Hepatocyte (in vitro differentiated cells): ENCODE results near the gene ZBTB5. TPM values are rescaled to one million over a fixed set of nuclear protein-coding genes. Genes with fewer than 3 reads are reported as not detected.
"Not testable (repeated sequence)": the region's sequence is repeated elsewhere in the genome, so short reads cannot be mapped to it uniquely, and the experiment has no call there.

ENCODE experiments used
- DNase-seq: peaks from one replicate; pipeline ENCODE4 v3.0.0-alpha.2; 2016; ENCODE audit warnings: low spot score
- H2AFZ ChIP-seq: fragments of 200-600 bp; sonication (generic); 2 replicates; pipeline ENCODE4 v1.6.0; 2016; ENCODE audit warnings: antibody characterized with exemption, mild to moderate bottlenecking
- H3K27ac ChIP-seq: fragments of 200-600 bp; sonication (generic); 2 replicates; pipeline ENCODE4 v1.5.1; 2016; ENCODE audit warnings: mild to moderate bottlenecking
- H3K27me3 ChIP-seq: fragments of 200-600 bp; sonication (generic); 2 replicates; pipeline ENCODE4 v1.6.1; 2016
- H3K36me3 ChIP-seq: fragments of 200-600 bp; sonication (generic); replicated peaks from 2 replicates; pipeline ENCODE4 v1.5.1; 2016; ENCODE audit warnings: low read depth; ENCODE audit not compliant: insufficient read depth
- H3K4me1 ChIP-seq: fragments of 200-600 bp; sonication (generic); 2 replicates; pipeline ENCODE4 v1.5.1; 2016; ENCODE audit warnings: mild to moderate bottlenecking, moderate library complexity; ENCODE audit not compliant: insufficient read depth
- H3K4me2 ChIP-seq: fragments of 200-600 bp; sonication (generic); 2 replicates; pipeline ENCODE4 v1.6.0; 2016
- H3K4me3 ChIP-seq: fragments of 200-600 bp; sonication (generic); 2 replicates; pipeline ENCODE4 v1.5.1; 2016; ENCODE audit warnings: mild to moderate bottlenecking
- H3K79me2 ChIP-seq: fragments of 200-600 bp; sonication (generic); 2 replicates; pipeline ENCODE4 v1.6.0; 2017; ENCODE audit warnings: mild to moderate bottlenecking
- H3K9me2 ChIP-seq: fragments of 200-600 bp; sonication (generic); replicated peaks from 2 replicates; pipeline ENCODE4 v1.6.0; 2017; ENCODE audit warnings: mild to moderate bottlenecking; ENCODE audit not compliant: insufficient read depth
- H3K9me3 ChIP-seq: fragments of 200-600 bp; sonication (generic); 2 replicates; pipeline ENCODE4 v1.5.1; 2016; ENCODE audit warnings: low read depth, mild to moderate bottlenecking
- H4K20me1 ChIP-seq: fragments of 200-600 bp; sonication (generic); 2 replicates; pipeline ENCODE4 v1.6.0; 2016; ENCODE audit warnings: mild to moderate bottlenecking; ENCODE audit not compliant: insufficient read depth, poor library complexity, severe bottlenecking
- CTCF ChIP-seq: fragments of 200-600 bp; sonication (generic); IDR thresholded peaks from 2 replicates; pipeline ENCODE4 v1.5.1; 2016; ENCODE audit warnings: antibody characterized with exemption, mild to moderate bottlenecking; ENCODE audit not compliant: poor library complexity
- EZH2 ChIP-seq: fragments of 200-600 bp; sonication (generic); IDR thresholded peaks from 2 replicates; pipeline ENCODE4 v1.6.1; 2016; ENCODE audit warnings: antibody characterized with exemption, mild to moderate bottlenecking, borderline replicate concordance
- EZH2phosphoT487 ChIP-seq: fragments of 200-600 bp; sonication (generic); IDR thresholded peaks from one replicate; pipeline ENCODE4 v1.6.1; 2018; ENCODE audit warnings: antibody characterized with exemption, mild to moderate bottlenecking, low read depth, moderate library complexity; ENCODE audit not compliant: unreplicated experiment, severe bottlenecking
- WGBS: methylation state at CpG from one replicate; pipeline ENCODE4 v1.1.6; 2016; ENCODE audit warnings: low lambda C conversion rate; ENCODE audit errors: missing lambda C conversion rate; 5-methylcytosine and 5-hydroxymethylcytosine counted together
- polyA plus RNA-seq: library from polyadenylated mRNA; unstranded; fragments of >200 nt; fragmentation: Nextera tagmentation; extraction: Ambion mirVana; gene quantifications from 2 replicates; pipeline ENCODE4 v1.2.1, GENCODE V29; 2016
- total RNA-seq: library from RNA; depleted of rRNA; stranded (reverse); fragments of >200 nt; gene quantifications from 2 replicates; pipeline ENCODE4 v1.2.3, GENCODE V29; 2014

Gene ZBTB5
- total RNA-seq (16.1 and 21.8 TPM in 2 replicates), polyA plus RNA-seq (3.8 and 4.3 TPM in 2 replicates)

- Histone ChIP-seq H3K79me2 (peaks cover 40% of the 10 kb centered on the region), H3K27ac (peak within 1 kb of the TSS; percentile 97), H2AFZ (peak within 1 kb of the TSS; percentile 95), H3K4me3 (peak within 1 kb of the TSS; percentile 72), H3K27me3 (no peaks in the 10 kb centered on the region), H3K36me3 (no peaks in the 10 kb centered on the region), H3K9me3 (no peaks in the 10 kb centered on the region), H3K4me2 (peak within 1 kb of the TSS; percentile 86), H3K9me2 (no peaks in the 10 kb centered on the region), H3K4me1 (peaks cover 14% of the 10 kb centered on the region), H4K20me1 (peaks cover 24% of the 10 kb centered on the region)
- DNase-seq, result peak; percentile 100
- WGBS, result 1% methylated on average over 41 of the region's 52 CpGs
- no peak for TF ChIP-seq EZH2phosphoT487
Measured at GRCh38 chr9:37465249-37466036, at the start of gene ZBTB5. Gene ZBTB5 (minus strand): TSS chr9:37465450. CDS start chr9:37442551, 22,899 bp downstream.

GRCh38 chr9:37514999-37515398 is 49.7 kb upstream of the ZBTB5 start:
- H2AFZ ChIP-seq, result no peak overlapping the region
- H3K4me3 ChIP-seq, result no peak overlapping the region
- no peaks in the 10 kb centered on the region for H4K20me1 ChIP-seq
- no peaks in the 10 kb centered on the region for H3K27me3 ChIP-seq
- no peaks in the 10 kb centered on the region for H3K4me1 ChIP-seq
- DNase-seq, result no peak
- H3K27ac ChIP-seq, result no peak overlapping the region
- over 99% methylated on average over 7 of the region's 7 CpGs for WGBS
- TF ChIP-seq EZH2 (no peak), CTCF (no peak), EZH2phosphoT487 (no peak)
- no peaks in the 10 kb centered on the region for H3K36me3 ChIP-seq
- H3K9me3 ChIP-seq, result no peaks in the 10 kb centered on the region
- no peaks in the 10 kb centered on the region for H3K79me2 ChIP-seq
- H3K9me2 ChIP-seq, result no peaks in the 10 kb centered on the region
- H3K4me2 ChIP-seq, result no peak overlapping the region

- H3K79me2 ChIP-seq, H3K4me1 ChIP-seq, H2AFZ ChIP-seq, H3K36me3 ChIP-seq, H3K27ac ChIP-seq, H3K4me2 ChIP-seq, DNase-seq, H3K4me3 ChIP-seq, H3K9me2 ChIP-seq, H3K27me3 ChIP-seq, H4K20me1 ChIP-seq, H3K9me3 ChIP-seq: not testable (repeated sequence)
- WGBS, result 99% methylated on average over 10 of the region's 10 CpGs
Measured at GRCh38 chr9:37514415-37514814, 49.2 kb upstream of the ZBTB5 start.

GRCh38 chr9:37512437-37512836 is 47.2 kb upstream of the ZBTB5 start:
- 83% methylated on average over 10 of the region's 12 CpGs for WGBS
- Histone ChIP-seq H3K36me3 (no peaks in the 10 kb centered on the region), H3K27me3 (no peaks in the 10 kb centered on the region), H3K4me3 (no peak overlapping the region), H3K4me1 (no peaks in the 10 kb centered on the region), H3K9me2 (no peaks in the 10 kb centered on the region), H3K4me2 (no peak overlapping the region), H2AFZ (no peak overlapping the region), H3K27ac (no peak overlapping the region), H4K20me1 (no peaks in the 10 kb centered on the region), H3K79me2 (no peaks in the 10 kb centered on the region), H3K9me3 (no peaks in the 10 kb centered on the region)
- TF ChIP-seq CTCF (no peak), EZH2phosphoT487 (no peak), EZH2 (no peak)
- DNase-seq, result no peak
